Measurements from ENCODE around the gene ZNF414.
"Not testable (repeated sequence)": the region's sequence is repeated elsewhere in the genome, so short reads cannot be mapped to it uniquely, and the experiment has no call there.

ZNF414 gene

GRCh38 chr19:8513687-8514504 is at the start of gene ZNF414:
Gene ZNF414, minus strand, starts transcription at chr19:8514167. Its CDS starts 121 bp downstream, at chr19:8514046.
- DNase-seq (ENCODE audit: low read depth in 4 of 4, low spot score in 1 of 4) = peak; percentile 96 to 98 (median 96)

DNA sequence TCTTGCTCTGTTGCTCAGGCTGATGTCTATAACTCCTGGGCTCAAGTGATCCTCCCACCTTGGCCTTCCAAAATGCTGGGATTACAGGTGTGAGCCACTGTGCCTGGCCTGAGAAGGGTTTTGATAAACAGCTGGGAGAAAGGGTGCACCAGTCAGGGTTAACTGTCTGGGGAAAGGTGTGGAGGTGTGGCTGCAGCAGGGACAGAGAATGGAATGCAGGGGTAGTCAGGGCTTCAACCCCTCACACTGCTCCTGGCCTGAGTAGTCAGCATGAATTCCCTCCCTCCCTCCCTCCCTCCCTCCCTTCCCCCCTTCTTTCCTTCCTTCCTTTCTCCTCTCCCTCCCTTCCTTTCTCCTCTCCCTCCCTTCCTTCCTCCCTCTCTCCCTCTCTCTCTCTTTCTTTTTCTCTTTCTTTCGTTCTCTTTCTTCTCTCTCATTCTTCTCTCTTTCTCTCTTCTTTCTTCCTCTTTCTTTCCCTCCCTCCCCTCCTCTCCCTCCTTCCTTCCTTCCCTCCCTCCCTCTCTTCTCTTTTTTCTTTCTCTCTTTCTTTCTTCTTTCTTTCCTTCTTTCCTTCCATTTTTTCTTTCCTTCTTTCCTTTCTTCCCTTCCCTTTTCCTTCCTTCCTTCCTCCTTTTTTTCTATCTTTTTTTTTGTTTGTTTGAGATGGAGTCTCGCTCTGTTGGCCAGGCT is 47.3 kb upstream of the ZNF414 start:
- no peak for DNase-seq (ENCODE audit: low read depth in 4 of 4, low spot score in 1 of 4)

- DNase-seq (ENCODE audit: low read depth in 4 of 4, low spot score in 1 of 4) = no peak
Observed at GRCh38 chr19:8558325-8558724, 44.4 kb upstream of the ZNF414 start.

DNA sequence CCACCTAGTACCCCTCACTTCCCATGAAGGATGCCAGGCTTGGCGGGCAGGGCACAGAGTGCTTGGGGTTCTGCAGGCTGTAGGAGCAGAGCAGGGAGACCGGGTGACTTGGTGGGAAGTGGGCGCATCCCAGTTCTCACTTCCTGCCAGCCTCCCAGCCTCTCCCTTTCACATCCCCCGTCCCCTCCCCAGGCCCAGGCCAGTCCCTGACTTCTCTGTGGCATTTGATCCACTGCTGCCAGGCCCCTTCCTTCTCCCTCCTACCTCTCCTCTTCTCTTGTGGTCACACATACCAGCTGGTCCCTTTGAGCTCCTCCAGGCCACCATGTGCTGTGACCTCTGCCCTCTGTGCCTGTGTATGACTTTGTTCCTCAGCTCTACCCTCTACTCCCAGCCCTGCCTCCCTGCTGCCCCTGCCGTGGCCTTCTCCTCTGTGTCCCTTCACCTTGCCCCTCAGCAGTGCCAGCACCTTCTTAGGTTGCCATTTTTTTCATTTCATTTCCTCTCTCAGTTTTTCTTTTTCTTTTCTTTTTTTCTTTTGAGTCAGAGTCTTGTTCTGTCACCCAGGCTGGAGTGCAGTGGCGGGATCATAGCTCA is 43.8 kb upstream of the ZNF414 start:
- DNase-seq (ENCODE audit: low read depth in 4 of 4, low spot score in 1 of 4) = no peak

DNA sequence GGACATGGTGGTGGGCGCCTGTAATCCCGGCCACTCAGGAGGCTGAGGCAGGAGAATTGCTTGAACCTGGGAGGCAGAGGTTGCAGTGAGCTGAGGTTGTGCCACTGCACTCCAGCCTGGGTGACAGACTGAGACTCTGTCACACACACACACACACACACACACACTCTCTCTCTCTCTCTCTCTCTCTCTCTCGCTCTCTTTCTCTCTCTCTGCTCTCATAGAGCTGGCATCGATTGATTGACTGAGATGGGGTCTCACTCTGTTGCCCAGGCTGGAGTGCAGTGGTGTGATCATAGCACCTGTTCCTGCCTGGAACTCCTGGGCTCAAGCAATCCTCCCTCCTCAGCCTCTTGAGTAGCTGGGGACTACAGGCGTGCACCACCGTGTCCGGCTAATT is 39.8 kb upstream of the ZNF414 start:
- not testable (repeated sequence) for DNase-seq (ENCODE audit: low read depth in 4 of 4, low spot score in 1 of 4)

- DNase-seq (ENCODE audit: low read depth in 4 of 4, low spot score in 1 of 4) = no peak
Observed at GRCh38 chr19:8552810-8553209, 38.8 kb upstream of the ZNF414 start.

DNA sequence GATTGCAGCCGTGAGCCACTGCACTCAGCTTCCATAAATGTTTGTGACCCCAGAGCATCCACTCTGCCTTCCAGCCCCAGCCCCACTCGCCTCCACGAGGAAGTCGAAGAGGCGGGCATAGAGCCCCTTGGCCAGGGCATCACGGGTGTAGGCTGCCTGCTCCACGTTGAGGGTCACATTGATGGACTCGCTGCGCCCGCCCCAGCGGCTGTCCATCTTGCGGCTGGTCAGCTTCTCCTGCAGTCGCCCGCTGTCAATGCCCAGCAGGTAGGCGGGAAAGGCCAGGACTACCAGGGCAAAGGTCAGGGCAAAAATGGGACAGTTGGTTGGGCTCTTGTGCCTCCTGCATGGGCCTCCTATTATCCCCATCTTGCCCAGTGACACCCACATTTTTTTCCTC is 36.1 kb upstream of the ZNF414 start:
- DNase-seq (ENCODE audit: low read depth in 4 of 4, low spot score in 1 of 4) = no peak

DNA sequence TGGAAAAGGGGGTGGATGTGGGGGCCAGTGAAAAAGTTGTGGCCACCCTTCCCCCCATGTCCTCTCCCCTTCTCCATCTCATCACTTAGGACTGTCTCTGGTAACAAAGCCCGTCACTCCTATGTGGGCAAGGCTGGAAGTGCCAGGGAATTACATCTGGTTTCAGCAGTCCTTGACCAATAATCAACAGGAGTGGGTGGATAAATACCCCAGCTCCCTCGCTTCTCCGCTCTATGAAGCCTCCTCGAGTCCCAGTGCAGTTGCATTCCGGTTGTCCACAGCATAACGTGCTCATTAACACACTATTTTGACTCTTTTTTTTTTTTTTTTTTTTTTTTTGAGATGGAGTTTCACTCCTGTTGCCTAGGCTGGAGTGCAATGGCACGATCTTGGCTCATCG is 31.8 kb upstream of the ZNF414 start:
- DNase-seq (ENCODE audit: low read depth in 4 of 4, low spot score in 1 of 4) = no peak

GRCh38 chr19:8544168-8544567 is 30.2 kb upstream of the ZNF414 start:
- no peak for DNase-seq (ENCODE audit: low read depth in 4 of 4, low spot score in 1 of 4)

- no peak for DNase-seq (ENCODE audit: low read depth in 4 of 4, low spot score in 1 of 4)
Observed at GRCh38 chr19:8539621-8540149, 25.7 kb upstream of the ZNF414 start.

DNA sequence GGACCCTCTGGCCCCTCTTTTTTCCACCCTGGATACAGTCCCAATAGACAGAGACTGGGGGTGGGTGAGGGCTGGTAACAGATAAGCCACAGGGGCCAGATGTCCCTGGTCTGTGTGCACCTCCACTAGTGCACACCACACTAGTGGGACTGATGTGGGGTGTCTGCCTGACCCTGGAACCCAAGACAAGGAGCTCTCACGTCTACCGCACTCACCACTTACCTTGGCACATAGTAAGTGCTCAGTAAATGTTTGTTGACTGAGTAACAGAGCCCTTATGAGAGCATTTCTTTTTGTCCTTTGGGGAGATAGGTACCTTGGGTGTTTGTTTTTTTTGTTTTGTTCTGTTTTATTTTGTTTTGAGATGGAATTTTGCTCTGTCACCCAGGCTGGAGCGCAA is 23.1 kb upstream of the ZNF414 start:
- no peak for DNase-seq (ENCODE audit: low read depth in 4 of 4, low spot score in 1 of 4)

GRCh38 chr19:8536282-8536681 is 22.3 kb upstream of the ZNF414 start:
- DNase-seq (ENCODE audit: low read depth in 4 of 4, low spot score in 1 of 4) = no peak

GRCh38 chr19:8532225-8532624 is 18.3 kb upstream of the ZNF414 start:
- no peak for DNase-seq (ENCODE audit: low read depth in 4 of 4, low spot score in 1 of 4)

GRCh38 chr19:8531470-8531869 is 17.5 kb upstream of the ZNF414 start:
- no peak for DNase-seq (ENCODE audit: low read depth in 4 of 4, low spot score in 1 of 4)

DNA sequence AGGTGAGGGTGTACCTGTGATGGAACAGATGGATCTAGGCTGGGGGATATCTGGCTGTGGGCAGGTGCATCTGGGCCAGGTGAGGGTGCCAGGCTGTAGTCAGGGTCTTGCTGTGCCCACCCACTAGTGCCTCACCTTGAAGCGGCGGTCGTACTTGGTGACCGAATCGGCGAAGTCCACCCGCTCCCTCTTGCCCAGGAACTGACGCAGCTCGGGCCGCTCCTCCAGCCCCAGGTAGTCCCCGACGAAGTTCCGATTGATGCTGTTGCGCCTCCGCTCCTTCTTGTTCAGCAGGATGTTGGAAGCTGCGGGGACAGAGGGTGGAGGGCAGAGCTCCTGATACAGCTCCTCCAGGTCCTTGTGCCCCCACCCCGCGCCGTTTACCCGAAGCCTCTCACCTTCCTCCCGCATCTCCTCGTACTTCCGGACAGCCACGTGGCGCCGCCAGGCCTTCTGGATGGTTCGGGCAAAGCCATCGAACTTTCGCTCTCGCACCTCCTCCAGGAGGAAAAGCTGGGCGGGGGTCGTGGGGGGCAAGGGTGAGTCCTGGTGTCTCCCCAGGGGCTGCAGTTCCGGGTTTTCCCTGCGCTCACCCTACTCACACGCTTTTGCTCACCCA is 16.2 kb upstream of the ZNF414 start:
- no peak for DNase-seq (ENCODE audit: low read depth in 4 of 4, low spot score in 1 of 4)

- DNase-seq (ENCODE audit: low read depth in 4 of 4, low spot score in 1 of 4) = no peak
Observed at GRCh38 chr19:8529369-8530006, 15.5 kb upstream of the ZNF414 start.

DNA sequence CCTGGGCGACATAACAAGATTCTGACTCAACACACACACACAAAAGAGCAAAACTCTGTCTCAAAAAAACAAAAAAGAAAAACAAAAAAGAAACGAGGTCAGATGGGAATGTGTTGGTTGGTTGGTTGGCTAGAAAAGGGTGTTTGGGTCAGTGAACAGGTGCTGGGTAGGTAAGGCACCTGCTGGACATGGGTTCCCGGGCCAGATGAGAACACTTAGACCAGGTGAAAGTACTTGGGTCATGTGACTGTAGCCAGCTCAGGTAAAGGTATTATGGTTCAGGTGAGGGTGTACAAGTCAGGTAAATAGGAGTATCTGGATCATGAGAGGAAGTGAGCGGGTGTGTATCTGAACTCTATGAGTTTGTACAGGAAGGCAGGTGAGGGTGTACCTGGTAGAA is 14.5 kb upstream of the ZNF414 start:
- DNase-seq (ENCODE audit: low read depth in 4 of 4, low spot score in 1 of 4) = no peak

DNA sequence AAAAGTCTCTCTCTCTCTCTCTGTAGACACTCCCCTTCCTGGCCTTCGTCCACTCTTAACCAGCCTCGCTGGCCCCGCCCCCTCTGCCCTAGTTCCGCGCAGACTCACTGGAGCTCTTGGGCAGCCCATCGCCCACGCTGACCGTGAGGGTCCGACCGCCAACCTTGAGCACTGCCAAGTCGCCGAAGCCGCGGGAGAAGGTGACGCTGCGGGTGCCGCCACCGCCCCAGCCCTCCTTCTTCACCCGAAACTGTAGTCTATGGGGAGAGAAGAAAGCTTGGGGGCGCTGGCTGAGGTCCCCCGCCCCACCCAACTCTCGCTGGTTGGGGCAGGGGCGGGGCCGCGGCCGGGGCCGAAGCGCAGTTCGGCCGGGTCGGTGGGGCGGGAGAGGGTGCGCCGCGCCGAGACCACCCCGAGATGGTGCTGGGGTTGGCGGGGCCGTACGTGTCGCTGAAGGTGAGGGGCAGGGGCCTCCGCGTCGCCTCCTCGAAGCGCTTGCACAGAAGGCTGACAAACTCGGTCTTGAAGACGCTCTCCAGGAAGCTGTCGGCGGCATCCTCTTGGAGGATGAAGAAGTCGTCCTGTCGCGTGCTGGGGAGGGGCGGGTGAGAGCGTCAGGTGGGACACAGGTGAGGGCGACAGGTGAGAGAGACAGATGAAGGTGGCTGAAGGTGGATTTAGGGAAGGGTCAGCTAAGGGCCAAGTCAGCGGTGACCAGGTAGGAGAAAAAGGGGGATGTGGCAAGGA is 12.6 kb upstream of the ZNF414 start:
- no peak for DNase-seq (ENCODE audit: low read depth in 4 of 4, low spot score in 1 of 4)

DNA sequence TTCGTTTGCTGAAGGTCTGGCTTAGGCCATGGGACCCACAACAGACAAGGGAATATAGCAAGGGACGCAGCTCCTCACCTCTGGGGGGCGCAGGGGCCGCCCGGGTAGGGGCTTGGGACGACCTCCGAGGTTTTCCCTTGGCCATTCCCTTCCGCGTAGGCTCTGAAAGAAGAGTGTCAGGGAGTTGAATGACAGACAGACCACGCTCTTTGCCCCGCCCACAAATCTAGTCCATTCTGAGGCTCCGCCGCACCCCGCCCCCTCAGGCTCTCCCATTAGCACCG is 11.4 kb upstream of the ZNF414 start:
- DNase-seq (ENCODE audit: low read depth in 4 of 4, low spot score in 1 of 4) = no peak

DNA sequence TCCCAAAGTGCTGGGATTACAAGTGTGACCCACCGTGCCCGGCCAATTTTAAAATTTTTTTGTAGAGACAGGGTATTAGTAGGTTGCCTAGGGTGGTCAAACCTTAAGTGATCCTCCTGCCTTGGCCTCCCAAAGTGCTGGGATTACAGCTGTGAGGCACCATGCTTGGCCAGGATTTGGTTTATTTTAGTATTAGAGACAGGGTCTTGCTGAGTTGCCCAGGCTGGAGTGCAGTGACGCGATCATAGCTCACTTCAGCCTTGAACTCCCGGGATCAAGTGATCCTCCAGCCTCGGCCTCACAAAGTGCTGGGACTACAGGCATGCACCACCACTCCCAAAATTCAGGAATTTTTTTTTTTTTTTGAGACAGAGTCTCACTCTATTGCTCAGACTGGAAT is 5.4 kb upstream of the ZNF414 start:
- DNase-seq (ENCODE audit: low read depth in 4 of 4, low spot score in 1 of 4) = no peak

DNA sequence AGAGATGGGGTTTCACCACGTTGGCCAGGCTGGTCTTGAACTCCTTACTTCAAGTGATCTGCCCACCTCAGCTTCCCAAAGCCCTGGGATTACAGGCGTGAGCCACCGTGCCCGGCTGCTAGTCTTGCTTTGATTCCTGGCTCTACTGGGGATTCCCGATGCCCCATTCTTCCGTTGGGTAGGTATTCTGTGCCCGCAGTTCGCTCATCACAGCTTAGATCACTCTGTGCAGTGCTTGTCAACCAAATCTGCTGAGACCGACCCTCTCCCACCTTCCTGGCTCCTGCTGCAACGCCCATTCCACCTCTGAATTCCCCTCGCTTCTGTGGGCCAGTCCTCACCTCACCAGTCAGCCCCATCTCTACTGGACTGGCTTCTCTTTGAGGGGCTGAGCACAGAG is 4.6 kb upstream of the ZNF414 start:
- DNase-seq (ENCODE audit: low read depth in 4 of 4, low spot score in 1 of 4) = no peak

Data from stimulated activated CD4-positive, alpha-beta T cell treated with anti-CD3 and anti-CD28 coated beads, Interleukin-1b, Interleukin-23, amount 100 ng/mL, for 24 hours (primary cell).